ENCODE results near the gene SIM2. TPM values are rescaled to one million over a fixed set of nuclear protein-coding genes. Genes with fewer than 3 reads are reported as not detected.

SIM2 gene
- total RNA-seq, 1 experiment from 2014 or later: 23.9 TPM

GRCh38 chr21:36719614-36720013 is 20.7 kb downstream of the SIM2 start:
- H3K9me2 ChIP-seq (ENCODE audit: insufficient read depth): no peaks in the 10 kb centered on the region
- BruUV-seq (replicated peaks): no TSS peak
- no peaks in the 10 kb centered on the region for H3K79me2 ChIP-seq (ENCODE audit: insufficient read depth, low read length)
- H3K9me3 ChIP-seq (ENCODE audit: control insufficient read depth in 1 of 2, insufficient read depth in 1 of 2, low read depth in 1 of 2, low read length in 2 of 2): no peaks in the 10 kb centered on the region
- H3K36me3 ChIP-seq (ENCODE audit: control insufficient read depth in 1 of 2, insufficient read depth in 2 of 2, low read length in 2 of 2): peaks cover 3 to 4% of the 10 kb centered on the region in 2 experiments; a peak in 1 of 4 replicates
- DNase-seq (ENCODE audit: low read depth, low spot score): no peak
- H3K27ac ChIP-seq (ENCODE audit: low read depth, low read length): peak overlapping the region; percentile 61
- ATAC-seq: peak; percentile 64
- ChIA-PET POLR2A (no interaction called here), CTCF (interaction anchor here (1.4 kb wide), 1 partner anchor 23 kb away, joined by 3 read pairs; no protein-coding TSS in a partner anchor), RAD21 (ENCODE audit: low non-redundant PET in 1 of 2, low total read pairs in 2 of 2, uncharacterized antibody in 2 of 2, unreplicated experiment in 2 of 2) (no interaction called here)
- TF ChIP-seq CEBPB (IDR thresholded peaks at IDR 0.05; ENCODE audit: low read depth) (no peak), RAD21 (IDR thresholded peaks at IDR 0.05; ENCODE audit: low read depth) (peak; percentile 25; the same call in 1 of the 2 replicates)
- no peak overlapping the region for H2AFZ ChIP-seq (ENCODE audit: low read depth, low read length, poor library complexity, severe bottlenecking)
- intact Hi-C loops (cut with micrococcal nuclease): no loop called here
- peak overlapping the region in 1 of 2 experiments; percentile 13; a peak in 1 of 4 replicates for H3K4me3 ChIP-seq (replicated peaks in 1 of 2; ENCODE audit: low read depth in 1 of 2, low read length in 2 of 2)
- peak overlapping the region; percentile 54 for H3K4me2 ChIP-seq (ENCODE audit: low read length)
- H3K4me1 ChIP-seq (ENCODE audit: control insufficient read depth in 1 of 2, insufficient read depth in 2 of 2, low read length in 2 of 2): peaks cover 15 to 23% of the 10 kb centered on the region in 2 experiments
- no peaks in the 10 kb centered on the region for H3K27me3 ChIP-seq (ENCODE audit: insufficient read depth, low read length)
- H4K20me1 ChIP-seq (ENCODE audit: insufficient read depth): no peaks in the 10 kb centered on the region
- H3K9ac ChIP-seq (ENCODE audit: low read length): peak overlapping the region; percentile 53

DNA sequence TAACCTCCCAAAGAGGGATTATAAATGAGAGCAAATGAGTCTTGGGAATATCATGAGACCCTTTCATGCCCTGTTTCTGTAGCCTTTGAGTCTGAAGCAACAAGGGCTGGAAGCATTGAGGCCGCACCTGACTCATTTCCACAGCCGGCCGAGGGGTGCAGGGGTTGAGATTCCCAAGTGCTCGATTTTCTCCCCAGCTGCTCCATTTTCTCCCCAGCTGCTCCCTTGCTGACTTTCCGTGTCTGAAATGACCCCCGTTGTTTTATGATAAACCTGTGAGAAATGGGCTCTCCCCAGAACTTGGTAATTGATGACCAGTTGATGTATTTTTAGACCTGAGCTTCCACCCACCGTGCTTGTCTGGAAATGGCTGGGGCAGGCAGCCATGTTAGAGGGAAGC is 22.9 kb downstream of the SIM2 start:
- no TSS peak for BruUV-seq (replicated peaks)
- intact Hi-C loops (cut with micrococcal nuclease): no loop called here
- Histone ChIP-seq H3K9ac (ENCODE audit: low read length) (no peak overlapping the region), H3K9me3 (ENCODE audit: control insufficient read depth in 1 of 2, insufficient read depth in 1 of 2, low read depth in 1 of 2, low read length in 2 of 2) (no peaks in the 10 kb centered on the region), H3K9me2 (ENCODE audit: insufficient read depth) (no peaks in the 10 kb centered on the region), H4K20me1 (ENCODE audit: insufficient read depth) (no peaks in the 10 kb centered on the region), H3K79me2 (ENCODE audit: insufficient read depth, low read length) (no peaks in the 10 kb centered on the region), H2AFZ (ENCODE audit: low read depth, low read length, poor library complexity, severe bottlenecking) (no peak overlapping the region), H3K27ac (ENCODE audit: low read depth, low read length) (no peak overlapping the region), H3K4me3 (replicated peaks in 1 of 2; ENCODE audit: low read depth in 1 of 2, low read length in 2 of 2) (no peak overlapping the region), H3K4me2 (ENCODE audit: low read length) (no peak overlapping the region), H3K36me3 (ENCODE audit: control insufficient read depth in 1 of 2, insufficient read depth in 2 of 2, low read length in 2 of 2) (0 out of 4 replicates have a peak, but pooled peaks cover 0 to 3% of the 10 kb centered on the region in 2 experiments), H3K4me1 (ENCODE audit: control insufficient read depth in 1 of 2, insufficient read depth in 2 of 2, low read length in 2 of 2) (peaks cover 15 to 23% of the 10 kb centered on the region in 2 experiments), H3K27me3 (ENCODE audit: insufficient read depth, low read length) (no peaks in the 10 kb centered on the region)
- no peak for TF ChIP-seq POLR2A (IDR thresholded peaks at IDR 0.05; ENCODE audit: borderline replicate concordance, extremely low read depth, insufficient read depth, insufficient read length)
- TF ChIP-seq ZNF274 (IDR thresholded peaks at IDR 0.05; ENCODE audit: low read depth, low read length): no peak
- no peak for TF ChIP-seq CBX3 (IDR thresholded peaks at IDR 0.05; ENCODE audit: low read depth)
- TF ChIP-seq JUND (IDR thresholded peaks at IDR 0.05): no peak
- TF ChIP-seq CTCF (IDR thresholded peaks at IDR 0.05 in 2 of 3, conservative IDR thresholded peaks at IDR 0.05 in 1 of 3; ENCODE audit: borderline replicate concordance in 1 of 3, insufficient read depth in 1 of 3, low read depth in 2 of 3, low read length in 2 of 3): no peak
- TF ChIP-seq ELF1 (IDR thresholded peaks at IDR 0.05; ENCODE audit: borderline replicate concordance, low read depth): no peak
- TF ChIP-seq POLR2AphosphoS5 (IDR thresholded peaks at IDR 0.05; ENCODE audit: low read depth, low read length): no peak
- no peak for TF ChIP-seq SP1 (IDR thresholded peaks at IDR 0.05; ENCODE audit: low read depth)
- no peak for TF ChIP-seq FOSL1 (IDR thresholded peaks at IDR 0.05; ENCODE audit: low read depth)
- ChIA-PET RAD21 (ENCODE audit: low non-redundant PET in 1 of 2, low total read pairs in 2 of 2, uncharacterized antibody in 2 of 2, unreplicated experiment in 2 of 2) (no interaction called here), CTCF (no interaction called here), POLR2A (interaction anchor here (1.1 kb wide), 1 partner anchor 17 kb away, joined by 3 read pairs; no protein-coding TSS in a partner anchor)
- ATAC-seq (no peak), DNase-seq (ENCODE audit: low read depth, low spot score) (no peak)
